Erythroblast (primary cell): ENCODE measurements around the gene NT5C3A.

Source experiments
- GATA1 ChIP-seq: IDR thresholded peaks from 2 replicates; pipeline ENCODE4 v1.6.1; 2011; ENCODE audit warnings: low read depth, mild to moderate bottlenecking, control low read depth, low read length, moderate library complexity
- POLR2A ChIP-seq: IDR thresholded peaks from 2 replicates; pipeline ENCODE4 v1.6.1; 2011; ENCODE audit warnings: mild to moderate bottlenecking, low read length

DNA sequence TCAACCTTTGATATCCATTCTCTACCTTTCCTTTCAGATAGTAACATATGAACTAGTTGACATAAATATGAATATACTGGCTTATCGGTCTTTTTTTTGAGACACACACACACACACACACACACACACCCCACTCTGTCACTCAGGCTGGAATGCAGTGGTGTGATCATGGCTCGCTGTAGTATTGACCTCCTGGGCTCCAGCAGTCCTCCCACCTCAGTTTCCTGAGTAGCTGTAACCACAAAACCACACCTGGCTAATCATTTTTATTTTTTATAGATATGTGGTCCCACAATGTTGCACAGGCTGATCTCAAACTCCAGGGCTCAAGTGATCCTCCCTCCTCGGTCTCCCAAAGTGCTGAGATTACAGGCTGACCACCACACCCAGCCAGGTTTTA lies 14.2 kb upstream of the NT5C3A start:
- TF ChIP-seq POLR2A (no peak), GATA1 (no peak)
